Measurements from ENCODE around the gene VPS50.

GRCh38 chr7:93218997-93219827, 13.0 kb upstream of the VPS50 start:
- TF ChIP-seq, protein P1, sequence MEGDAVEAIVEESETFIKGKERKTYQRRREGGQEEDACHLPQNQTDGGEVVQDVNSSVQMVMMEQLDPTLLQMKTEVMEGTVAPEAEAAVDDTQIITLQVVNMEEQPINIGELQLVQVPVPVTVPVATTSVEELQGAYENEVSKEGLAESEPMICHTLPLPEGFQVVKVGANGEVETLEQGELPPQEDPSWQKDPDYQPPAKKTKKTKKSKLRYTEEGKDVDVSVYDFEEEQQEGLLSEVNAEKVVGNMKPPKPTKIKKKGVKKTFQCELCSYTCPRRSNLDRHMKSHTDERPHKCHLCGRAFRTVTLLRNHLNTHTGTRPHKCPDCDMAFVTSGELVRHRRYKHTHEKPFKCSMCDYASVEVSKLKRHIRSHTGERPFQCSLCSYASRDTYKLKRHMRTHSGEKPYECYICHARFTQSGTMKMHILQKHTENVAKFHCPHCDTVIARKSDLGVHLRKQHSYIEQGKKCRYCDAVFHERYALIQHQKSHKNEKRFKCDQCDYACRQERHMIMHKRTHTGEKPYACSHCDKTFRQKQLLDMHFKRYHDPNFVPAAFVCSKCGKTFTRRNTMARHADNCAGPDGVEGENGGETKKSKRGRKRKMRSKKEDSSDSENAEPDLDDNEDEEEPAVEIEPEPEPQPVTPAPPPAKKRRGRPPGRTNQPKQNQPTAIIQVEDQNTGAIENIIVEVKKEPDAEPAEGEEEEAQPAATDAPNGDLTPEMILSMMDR (IDR thresholded peaks at IDR 0.05) = no peak
- no peak for TF ChIP-seq EP300 (IDR thresholded peaks at IDR 0.05)

All from esophagus muscularis mucosa (tissue), 3 donors.